ENCODE measurements around the gene CMKLR1. TPM values are rescaled to one million over a fixed set of nuclear protein-coding genes. Genes with fewer than 3 reads are reported as not detected.

CMKLR1 gene
- total RNA-seq, 1 donor from 2014 or later, result 0.44 TPM

GRCh38 chr12:108317308-108318234 lies 21.5 kb downstream of the CMKLR1 start:
- H3K27me3 Mint-ChIP-seq (ENCODE audit: low read depth), result peaks cover 24% of the 10 kb centered on the region
- no peaks in the 10 kb centered on the region for H3K36me3 Mint-ChIP-seq (ENCODE audit: low read depth)
- peaks cover 27% of the 10 kb centered on the region for H3K4me1 Mint-ChIP-seq
- no peak overlapping the region for H3K4me3 Mint-ChIP-seq
- TF ChIP-seq, protein P1, sequence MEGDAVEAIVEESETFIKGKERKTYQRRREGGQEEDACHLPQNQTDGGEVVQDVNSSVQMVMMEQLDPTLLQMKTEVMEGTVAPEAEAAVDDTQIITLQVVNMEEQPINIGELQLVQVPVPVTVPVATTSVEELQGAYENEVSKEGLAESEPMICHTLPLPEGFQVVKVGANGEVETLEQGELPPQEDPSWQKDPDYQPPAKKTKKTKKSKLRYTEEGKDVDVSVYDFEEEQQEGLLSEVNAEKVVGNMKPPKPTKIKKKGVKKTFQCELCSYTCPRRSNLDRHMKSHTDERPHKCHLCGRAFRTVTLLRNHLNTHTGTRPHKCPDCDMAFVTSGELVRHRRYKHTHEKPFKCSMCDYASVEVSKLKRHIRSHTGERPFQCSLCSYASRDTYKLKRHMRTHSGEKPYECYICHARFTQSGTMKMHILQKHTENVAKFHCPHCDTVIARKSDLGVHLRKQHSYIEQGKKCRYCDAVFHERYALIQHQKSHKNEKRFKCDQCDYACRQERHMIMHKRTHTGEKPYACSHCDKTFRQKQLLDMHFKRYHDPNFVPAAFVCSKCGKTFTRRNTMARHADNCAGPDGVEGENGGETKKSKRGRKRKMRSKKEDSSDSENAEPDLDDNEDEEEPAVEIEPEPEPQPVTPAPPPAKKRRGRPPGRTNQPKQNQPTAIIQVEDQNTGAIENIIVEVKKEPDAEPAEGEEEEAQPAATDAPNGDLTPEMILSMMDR (conservative IDR thresholded peaks at IDR 0.05), result no peak
- no peaks in the 10 kb centered on the region for H3K9me3 Mint-ChIP-seq
- no peak for DNase-seq (ENCODE audit: low read depth, low spot score)
- no peak overlapping the region for H3K27ac Mint-ChIP-seq (ENCODE audit: unreplicated experiment)

DNA sequence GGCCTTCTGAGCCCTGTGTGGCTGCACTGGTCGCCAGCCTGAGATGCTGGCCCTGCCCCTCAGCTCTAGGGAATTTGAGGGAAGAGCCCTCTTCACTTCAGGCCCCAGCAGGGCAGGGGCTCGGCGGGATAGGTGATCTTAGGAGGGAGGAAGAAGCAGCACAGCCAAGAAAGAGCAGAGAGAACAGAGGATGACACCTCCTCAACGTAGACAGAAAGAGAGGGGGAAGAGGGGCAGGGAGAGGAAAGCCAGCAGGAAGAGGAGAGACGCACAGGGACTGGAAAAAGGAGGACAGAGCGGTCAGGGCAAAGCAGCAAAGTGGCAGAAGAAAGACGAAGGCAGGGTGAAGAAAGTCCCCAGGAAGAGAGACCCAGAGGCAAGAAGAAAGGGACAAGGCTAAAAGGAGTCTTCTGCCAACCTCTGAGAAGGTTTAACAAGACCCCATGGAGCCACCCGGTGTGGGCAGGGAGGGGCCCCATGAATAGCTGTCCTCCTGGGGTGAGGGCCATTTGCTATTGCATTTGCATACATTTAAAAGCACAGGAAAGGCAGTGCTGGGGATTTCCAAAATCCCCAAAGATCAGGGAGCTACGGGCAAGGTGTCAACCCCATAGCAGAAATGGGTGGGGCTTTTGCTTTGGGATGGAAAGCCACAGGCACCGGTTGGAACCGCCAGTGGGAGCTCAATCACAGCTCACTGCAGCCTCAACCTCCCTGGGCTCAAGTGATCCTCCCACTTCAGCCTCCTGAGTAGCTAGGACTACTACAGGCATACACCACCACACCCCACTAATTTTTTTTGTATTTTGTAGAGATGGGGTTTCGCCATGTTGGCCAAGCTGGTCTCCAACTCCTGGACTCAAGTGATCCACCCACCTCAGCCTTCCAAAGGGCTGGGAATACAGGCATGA lies 22.7 kb downstream of the CMKLR1 start:
- Mint-ChIP-seq H3K27me3 (ENCODE audit: low read depth) (peaks cover 18% of the 10 kb centered on the region), H3K4me1 (peaks cover 22% of the 10 kb centered on the region), H3K9me3 (no peaks in the 10 kb centered on the region), H3K4me3 (no peak overlapping the region), H3K36me3 (ENCODE audit: low read depth) (no peaks in the 10 kb centered on the region), H3K27ac (ENCODE audit: unreplicated experiment) (peak overlapping the region; percentile 93)
- DNase-seq (ENCODE audit: low read depth, low spot score), result no peak
- TF ChIP-seq, protein P1 (conservative IDR thresholded peaks at IDR 0.05), result no peak

GRCh38 chr12:108315486-108316105 lies 23.5 kb downstream of the CMKLR1 start:
- H3K4me1 Mint-ChIP-seq, result peaks cover 23% of the 10 kb centered on the region
- H3K9me3 Mint-ChIP-seq, result no peaks in the 10 kb centered on the region
- TF ChIP-seq, protein P1 (conservative IDR thresholded peaks at IDR 0.05), result no peak
- H3K4me3 Mint-ChIP-seq, result no peak overlapping the region
- DNase-seq (ENCODE audit: low read depth, low spot score), result no peak
- peaks cover 13% of the 10 kb centered on the region for H3K27me3 Mint-ChIP-seq (ENCODE audit: low read depth)
- no peak overlapping the region for H3K27ac Mint-ChIP-seq (ENCODE audit: unreplicated experiment)
- H3K36me3 Mint-ChIP-seq (ENCODE audit: low read depth), result no peaks in the 10 kb centered on the region

- H3K36me3 Mint-ChIP-seq (ENCODE audit: low read depth), result no peaks in the 10 kb centered on the region
- H3K9me3 Mint-ChIP-seq, result no peaks in the 10 kb centered on the region
- peaks cover 3% of the 10 kb centered on the region for H3K27me3 Mint-ChIP-seq (ENCODE audit: low read depth)
- no peak for DNase-seq (ENCODE audit: low read depth, low spot score)
- H3K27ac Mint-ChIP-seq (ENCODE audit: unreplicated experiment), result no peak overlapping the region
- H3K4me3 Mint-ChIP-seq, result peak overlapping the region; percentile 23
- TF ChIP-seq, protein P1 (conservative IDR thresholded peaks at IDR 0.05), result no peak
- H3K4me1 Mint-ChIP-seq, result peaks cover 28% of the 10 kb centered on the region
Measured at GRCh38 chr12:108313606-108314351, 25.3 kb downstream of the CMKLR1 start.

DNA sequence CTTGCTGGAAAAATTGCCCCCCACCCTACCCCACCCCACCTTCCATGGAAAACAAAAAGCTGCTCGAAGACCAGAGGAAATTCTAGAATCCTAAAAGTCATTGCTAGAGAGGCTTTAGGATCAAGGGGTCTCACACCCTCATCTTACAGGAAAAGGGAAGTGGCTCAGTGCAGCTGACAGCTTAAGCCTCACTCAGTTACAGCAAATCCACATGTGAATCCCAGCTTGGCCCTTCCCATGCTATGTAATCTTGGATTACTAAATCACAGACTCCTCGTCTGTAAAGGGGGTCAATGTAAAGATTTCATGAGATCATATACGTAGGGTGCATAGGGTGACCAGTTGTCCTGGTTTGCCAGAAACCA lies 25.9 kb downstream of the CMKLR1 start:
- Mint-ChIP-seq H3K9me3 (no peaks in the 10 kb centered on the region), H3K27me3 (ENCODE audit: low read depth) (peaks cover 5% of the 10 kb centered on the region), H3K4me1 (peaks cover 27% of the 10 kb centered on the region), H3K27ac (ENCODE audit: unreplicated experiment) (no peak overlapping the region), H3K4me3 (no peak overlapping the region), H3K36me3 (ENCODE audit: low read depth) (no peaks in the 10 kb centered on the region)
- DNase-seq (ENCODE audit: low read depth, low spot score), result no peak
- TF ChIP-seq, protein P1 (conservative IDR thresholded peaks at IDR 0.05), result no peak
